ENCODE results near the gene ATXN2.
"Not testable (repeated sequence)": the region's sequence is repeated elsewhere in the genome, so short reads cannot be mapped to it uniquely, and the experiment has no call there.

The ATXN2 gene, protein sequence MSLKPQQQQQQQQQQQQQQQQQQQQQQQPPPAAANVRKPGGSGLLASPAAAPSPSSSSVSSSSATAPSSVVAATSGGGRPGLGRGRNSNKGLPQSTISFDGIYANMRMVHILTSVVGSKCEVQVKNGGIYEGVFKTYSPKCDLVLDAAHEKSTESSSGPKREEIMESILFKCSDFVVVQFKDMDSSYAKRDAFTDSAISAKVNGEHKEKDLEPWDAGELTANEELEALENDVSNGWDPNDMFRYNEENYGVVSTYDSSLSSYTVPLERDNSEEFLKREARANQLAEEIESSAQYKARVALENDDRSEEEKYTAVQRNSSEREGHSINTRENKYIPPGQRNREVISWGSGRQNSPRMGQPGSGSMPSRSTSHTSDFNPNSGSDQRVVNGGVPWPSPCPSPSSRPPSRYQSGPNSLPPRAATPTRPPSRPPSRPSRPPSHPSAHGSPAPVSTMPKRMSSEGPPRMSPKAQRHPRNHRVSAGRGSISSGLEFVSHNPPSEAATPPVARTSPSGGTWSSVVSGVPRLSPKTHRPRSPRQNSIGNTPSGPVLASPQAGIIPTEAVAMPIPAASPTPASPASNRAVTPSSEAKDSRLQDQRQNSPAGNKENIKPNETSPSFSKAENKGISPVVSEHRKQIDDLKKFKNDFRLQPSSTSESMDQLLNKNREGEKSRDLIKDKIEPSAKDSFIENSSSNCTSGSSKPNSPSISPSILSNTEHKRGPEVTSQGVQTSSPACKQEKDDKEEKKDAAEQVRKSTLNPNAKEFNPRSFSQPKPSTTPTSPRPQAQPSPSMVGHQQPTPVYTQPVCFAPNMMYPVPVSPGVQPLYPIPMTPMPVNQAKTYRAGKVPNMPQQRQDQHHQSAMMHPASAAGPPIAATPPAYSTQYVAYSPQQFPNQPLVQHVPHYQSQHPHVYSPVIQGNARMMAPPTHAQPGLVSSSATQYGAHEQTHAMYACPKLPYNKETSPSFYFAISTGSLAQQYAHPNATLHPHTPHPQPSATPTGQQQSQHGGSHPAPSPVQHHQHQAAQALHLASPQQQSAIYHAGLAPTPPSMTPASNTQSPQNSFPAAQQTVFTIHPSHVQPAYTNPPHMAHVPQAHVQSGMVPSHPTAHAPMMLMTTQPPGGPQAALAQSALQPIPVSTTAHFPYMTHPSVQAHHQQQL

GRCh38 chr12:111598637-111599452 lies at the start of gene ATXN2:
TSS of gene ATXN2 (minus strand) at chr12:111599315. CDS start at chr12:111599034, 281 bp downstream.
- peak; percentile 95 for DNase-seq

- no peak for DNase-seq
Observed at GRCh38 chr12:111645433-111645832, 46.3 kb upstream of the ATXN2 start.

GRCh38 chr12:111643427-111643826 lies 44.3 kb upstream of the ATXN2 start:
- DNase-seq, result peak; percentile 11

- DNase-seq, result no peak
Observed at GRCh38 chr12:111642681-111643426, 43.7 kb upstream of the ATXN2 start.

DNA sequence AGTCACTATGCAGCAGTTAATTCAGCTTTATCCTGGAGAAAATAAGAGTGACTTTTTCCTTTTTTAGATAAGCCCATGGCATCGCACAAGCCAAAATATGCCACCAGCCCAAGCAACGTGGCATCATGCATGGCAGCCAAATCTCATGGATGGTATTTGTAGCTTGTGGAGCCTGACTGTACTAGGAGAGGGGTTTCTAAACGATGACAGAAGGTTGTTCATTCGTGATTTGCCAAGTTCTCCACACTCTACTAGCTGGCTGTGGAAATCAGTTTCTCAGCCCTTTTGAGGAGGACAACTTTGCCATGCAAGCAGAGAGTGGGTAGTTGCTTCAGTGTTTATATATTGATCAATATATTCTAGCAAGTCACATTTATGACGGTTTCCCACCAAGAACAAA lies 41.4 kb upstream of the ATXN2 start:
- DNase-seq, result no peak

GRCh38 chr12:111638556-111638955 lies 39.4 kb upstream of the ATXN2 start:
- DNase-seq, result no peak

- DNase-seq, result no peak
Observed at GRCh38 chr12:111636209-111636945, 37.3 kb upstream of the ATXN2 start.

DNA sequence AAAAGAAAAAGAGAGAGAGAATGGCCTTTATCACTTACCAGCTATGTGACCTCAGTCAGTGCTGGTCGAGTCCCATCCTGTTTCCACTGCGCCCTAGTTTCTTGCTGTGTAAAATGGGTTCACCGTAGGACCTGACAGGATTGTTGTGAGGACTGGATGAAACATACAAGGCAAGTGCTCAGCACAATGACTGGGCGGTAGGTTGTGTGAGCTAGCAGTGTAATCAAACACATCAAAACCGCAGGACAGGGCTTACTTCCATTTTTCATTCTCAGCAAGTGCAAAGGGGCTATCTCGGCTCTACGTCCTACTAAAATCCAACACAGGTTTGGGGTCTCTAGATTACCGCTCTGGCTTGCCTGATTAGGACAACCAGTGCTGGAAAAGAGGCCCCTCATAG lies 36.4 kb upstream of the ATXN2 start:
- DNase-seq, result no peak

- no peak for DNase-seq
Observed at GRCh38 chr12:111628505-111629260, 29.6 kb upstream of the ATXN2 start.

DNA sequence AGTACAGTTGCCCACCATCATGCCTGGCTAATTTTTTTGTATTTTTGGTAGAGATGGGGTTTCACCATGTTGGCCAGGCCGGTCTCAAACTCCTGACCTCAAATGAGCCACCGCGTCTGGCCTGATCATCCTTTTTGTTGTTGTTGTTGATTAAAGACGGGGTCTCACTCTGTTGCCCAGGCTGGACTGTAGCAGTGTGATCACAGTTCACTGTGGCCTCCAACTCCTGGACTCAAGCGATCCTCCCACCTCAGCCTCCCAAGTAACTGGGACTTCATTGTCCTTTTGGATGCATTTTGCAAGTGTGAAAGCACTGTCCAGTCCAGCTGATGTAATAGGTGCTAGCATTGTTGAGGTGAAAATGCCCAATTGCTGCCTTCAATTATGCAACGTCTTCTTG lies 27.1 kb upstream of the ATXN2 start:
- DNase-seq, result no peak

GRCh38 chr12:111624540-111624939 lies 25.4 kb upstream of the ATXN2 start:
- no peak for DNase-seq

DNA sequence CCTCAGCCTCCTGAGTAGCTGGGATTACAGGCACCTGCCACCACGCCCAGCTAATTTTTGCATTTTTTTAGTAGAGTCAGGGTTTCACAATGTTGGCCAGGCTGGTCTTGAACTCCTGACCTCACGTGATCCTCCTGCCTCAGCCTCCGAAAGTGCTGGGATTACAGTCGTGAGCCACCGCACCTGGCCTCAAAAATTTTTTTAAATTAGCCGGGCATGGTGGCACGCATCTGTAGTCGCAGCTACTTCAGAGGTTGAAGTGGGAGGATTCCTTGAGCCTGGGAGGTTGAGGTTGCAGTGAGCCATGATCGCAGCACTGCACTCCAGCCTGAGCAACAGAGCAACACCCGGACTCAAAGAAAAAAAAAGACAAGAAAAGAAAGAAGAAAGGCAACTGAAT lies 18.7 kb upstream of the ATXN2 start:
- DNase-seq, result not testable (repeated sequence)

DNA sequence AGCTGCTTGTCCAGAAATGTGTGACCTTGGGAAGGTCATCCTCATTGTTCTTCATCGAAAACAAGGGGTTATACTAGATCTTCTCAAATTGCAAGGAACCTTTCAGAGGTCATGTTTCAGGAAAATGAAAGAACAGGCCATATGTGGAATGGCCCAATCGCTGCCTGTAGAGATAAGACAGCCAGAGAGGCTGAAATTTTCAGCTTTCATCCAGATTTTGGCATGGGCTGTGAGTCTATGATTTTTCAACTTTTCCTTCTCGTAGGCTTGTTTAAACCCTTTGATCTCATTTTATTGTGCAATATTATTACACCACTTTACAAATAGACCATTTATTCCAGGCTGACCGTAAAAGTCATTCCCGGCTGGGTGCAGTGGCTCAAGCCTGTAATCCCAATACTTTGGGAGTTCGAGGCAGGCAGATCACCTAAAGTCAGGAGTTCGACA lies 17.1 kb upstream of the ATXN2 start:
- DNase-seq, result no peak

GRCh38 chr12:111607239-111607638 lies 8.1 kb upstream of the ATXN2 start:
- DNase-seq, result peak; percentile 8

- no peak for DNase-seq
Observed at GRCh38 chr12:111606767-111607230, 7.7 kb upstream of the ATXN2 start.

- no peak for DNase-seq
Observed at GRCh38 chr12:111605911-111606766, 7.0 kb upstream of the ATXN2 start.

DNA sequence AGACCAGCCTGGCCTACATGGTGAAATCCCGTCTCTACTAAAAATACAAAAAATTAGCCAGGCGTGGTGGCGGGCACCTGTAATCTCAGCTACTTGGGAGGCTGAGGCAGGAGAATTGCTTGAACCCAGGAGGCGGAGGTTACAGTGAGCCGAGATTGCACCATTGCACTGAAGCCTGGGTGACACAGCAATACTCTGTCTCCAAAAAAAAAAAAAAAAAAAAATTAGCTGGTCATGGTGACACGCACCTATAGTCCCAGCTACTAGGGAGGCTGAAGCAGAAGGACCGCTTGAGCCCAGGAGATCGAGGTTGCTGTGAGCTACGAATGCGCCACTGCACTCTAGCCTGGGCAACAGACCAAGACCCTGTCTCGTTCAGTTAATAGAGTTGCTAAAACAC lies 3.7 kb upstream of the ATXN2 start:
- not testable (repeated sequence) for DNase-seq

- DNase-seq, result no peak
Observed at GRCh38 chr12:111602348-111602747, 3.2 kb upstream of the ATXN2 start.

- DNase-seq, result not testable (repeated sequence)
Observed at GRCh38 chr12:111600986-111601385, 1.9 kb upstream of the ATXN2 start.

All from NCI-H69 (cell line).